Neuronal stem cell (in vitro differentiated cells): ENCODE measurements around the gene TRDN.
A peak's percentile ranks its signal among the peaks of the same experiment; 100 is the strongest.
"Not testable (repeated sequence)": the region's sequence is repeated elsewhere in the genome, so short reads cannot be mapped to it uniquely, and the experiment has no call there.

ENCODE experiments used
- DNase-seq: peaks from one replicate; pipeline ENCODE4 v3.0.0-alpha.2; 2013; ENCODE audit warnings: low spot score
- H2AFZ ChIP-seq: one replicate; pipeline ENCODE4 v1.6.1; 2013; ENCODE audit warnings: mild to moderate bottlenecking, low read length, inconsistent platforms
- H2AK5ac ChIP-seq: 2 replicates; pipeline ENCODE4 v1.6.1; 2013; ENCODE audit warnings: low read depth, mild to moderate bottlenecking, inconsistent platforms, low read length, moderate library complexity, mixed read lengths
- H2BK120ac ChIP-seq: 2 replicates; pipeline ENCODE4 v1.6.1; 2013; ENCODE audit warnings: low read depth, mild to moderate bottlenecking, inconsistent platforms, low read length, moderate library complexity, mixed read lengths
- H2BK12ac ChIP-seq: one replicate; pipeline ENCODE4 v1.6.1; 2013; ENCODE audit warnings: low read length, inconsistent platforms
- H2BK15ac ChIP-seq: 2 replicates; pipeline ENCODE4 v1.6.1; 2013; ENCODE audit warnings: mild to moderate bottlenecking, low read length, inconsistent platforms, mixed read lengths
- H2BK5ac ChIP-seq: one replicate; pipeline ENCODE4 v1.6.1; 2013; ENCODE audit warnings: inconsistent platforms, mild to moderate bottlenecking, low read length, moderate library complexity
- H3K14ac ChIP-seq: one replicate; pipeline ENCODE4 v1.6.1; 2013; ENCODE audit warnings: low read length, inconsistent platforms
- H3K18ac ChIP-seq: 2 replicates; pipeline ENCODE4 v1.6.1; 2013; ENCODE audit warnings: low read length, inconsistent platforms
- H3K23ac ChIP-seq: 2 replicates; pipeline ENCODE4 v1.6.1; 2013; ENCODE audit warnings: low read depth, mild to moderate bottlenecking, mixed read lengths, low read length, inconsistent platforms; ENCODE audit not compliant: poor library complexity
- H3K27ac ChIP-seq: replicated peaks from 3 replicates; pipeline ENCODE4 v1.5.1; 2013; ENCODE audit warnings: low read length, inconsistent platforms
- H3K27me3 ChIP-seq, 3 experiments: 2 replicates each; pipeline ENCODE4 v1.6.1; 2013; ENCODE audit warnings: low read length in 3 of 3, mild to moderate bottlenecking in 2 of 3, inconsistent platforms in 1 of 3, low read depth in 1 of 3, mixed read lengths in 1 of 3, moderate library complexity in 1 of 3; ENCODE audit not compliant: control insufficient read depth in 3 of 3, insufficient read depth in 3 of 3
- H3K36me3 ChIP-seq, 2 donors: replicated peaks in 1 of 2; 2 replicates each; pipeline ENCODE4 v1.6.1; 2013; ENCODE audit warnings: low read length in 2 of 2; ENCODE audit not compliant: control insufficient read depth in 2 of 2, insufficient read depth in 2 of 2
- H3K4ac ChIP-seq: 2 replicates; pipeline ENCODE4 v1.6.1; 2013; ENCODE audit warnings: inconsistent platforms, mild to moderate bottlenecking, low read length, moderate library complexity
- H3K4me1 ChIP-seq, 2 donors: 1 replicate in 1 of 2; 2 replicates in 1 of 2; pipeline ENCODE4 v1.6.1; 2013; ENCODE audit warnings: low read length in 2 of 2, low read depth in 1 of 2; ENCODE audit not compliant: control insufficient read depth in 2 of 2, insufficient read depth in 1 of 2
- H3K4me2 ChIP-seq: one replicate; pipeline ENCODE4 v1.6.1; 2013; ENCODE audit warnings: mild to moderate bottlenecking, low read length, inconsistent platforms; ENCODE audit not compliant: insufficient read depth, poor library complexity, severe bottlenecking
- H3K4me3 ChIP-seq, 2 donors: 2 replicates each; pipeline ENCODE4 v1.5.1; 2013; ENCODE audit warnings: low read length in 2 of 2, mild to moderate bottlenecking in 2 of 2, inconsistent platforms in 1 of 2, moderate library complexity in 1 of 2
- H3K79me1 ChIP-seq: one replicate; pipeline ENCODE4 v1.6.1; 2013; ENCODE audit warnings: low read depth, mild to moderate bottlenecking, inconsistent platforms, low read length, moderate library complexity
- H3K9ac ChIP-seq: one replicate; pipeline ENCODE4 v1.6.1; 2013; ENCODE audit warnings: mild to moderate bottlenecking, low read depth, low read length, inconsistent platforms; ENCODE audit not compliant: poor library complexity
- H3K9me3 ChIP-seq, 2 donors: replicated peaks in 1 of 2; 2 replicates each; pipeline versions ENCODE3 to v1.6.1; 2013; ENCODE audit warnings: low read length in 2 of 2, mild to moderate bottlenecking in 2 of 2, inconsistent platforms in 1 of 2, low read depth in 1 of 2, mixed read lengths in 1 of 2, moderate library complexity in 1 of 2; ENCODE audit not compliant: control insufficient read depth in 2 of 2, insufficient read depth in 1 of 2
- H4K8ac ChIP-seq: one replicate; pipeline ENCODE4 v1.6.1; 2013; ENCODE audit warnings: low read depth, mild to moderate bottlenecking, inconsistent platforms, low read length, moderate library complexity
- H4K91ac ChIP-seq: one replicate; pipeline ENCODE4 v1.6.1; 2013; ENCODE audit warnings: low read length, low read depth, mild to moderate bottlenecking, inconsistent platforms; ENCODE audit not compliant: poor library complexity
- WGBS, 2 donors: extraction: QIAGEN DNeasy Blood & Tissue Kit; methylation state at CpG; one replicate each; pipeline ENCODE4 v1.1.7; 2013; ENCODE audit warnings: missing lambda C conversion rate in 2 of 2, mixed read lengths in 1 of 2; ENCODE audit not compliant: insufficient read length in 2 of 2, insufficient replicate concordance in 1 of 2; ENCODE audit errors: extremely low coverage in 2 of 2; 5-methylcytosine and 5-hydroxymethylcytosine counted together

TRDN gene

DNA sequence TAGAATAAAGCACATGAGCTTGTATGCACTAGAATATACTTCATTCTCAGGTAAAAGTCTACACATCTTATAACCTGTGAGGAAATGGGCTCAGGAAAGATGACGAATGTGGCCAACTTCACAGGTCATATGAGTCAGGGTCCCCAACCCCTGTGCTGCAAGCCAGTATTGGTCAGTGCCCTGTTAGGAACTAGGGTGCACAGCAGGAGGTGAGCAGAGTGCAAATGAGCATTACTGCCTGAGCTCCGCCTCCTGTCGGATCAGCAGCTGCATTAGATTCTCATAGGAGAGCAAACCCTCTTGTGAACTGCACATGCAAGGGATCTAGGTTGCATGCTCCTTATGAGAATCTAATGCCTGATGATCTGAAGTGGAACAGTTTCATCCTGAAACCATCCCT lies 182.3 kb downstream of the TRDN start:
- no peaks in the 10 kb centered on the region for H3K79me1 ChIP-seq
- DNase-seq = no peak
- H2AK5ac ChIP-seq = no peak overlapping the region
- no peak overlapping the region for H3K27ac ChIP-seq
- no peak overlapping the region for H3K23ac ChIP-seq
- H3K36me3 ChIP-seq = no peaks in the 10 kb centered on the region
- peaks cover 0 to 7% of the 10 kb centered on the region in 2 donors for H3K9me3 ChIP-seq
- no peak overlapping the region for H2AFZ ChIP-seq
- H3K27me3 ChIP-seq = no peaks in the 10 kb centered on the region
- no peak overlapping the region for H4K8ac ChIP-seq
- no peaks in the 10 kb centered on the region for H3K4me1 ChIP-seq
- no peak overlapping the region for H2BK15ac ChIP-seq
- H3K18ac ChIP-seq = no peak overlapping the region
- H3K9ac ChIP-seq = no peak overlapping the region
- no CpG with 5 or more reads among the region's 3 CpGs for WGBS, 2 donors
- no peak overlapping the region for H3K14ac ChIP-seq
- no peak overlapping the region for H2BK12ac ChIP-seq
- H3K4me2 ChIP-seq = no peak overlapping the region
- H3K4ac ChIP-seq = no peak overlapping the region
- no peak overlapping the region for H2BK120ac ChIP-seq
- H2BK5ac ChIP-seq = no peak overlapping the region
- H3K4me3 ChIP-seq = no peak overlapping the region
- no peak overlapping the region for H4K91ac ChIP-seq

DNA sequence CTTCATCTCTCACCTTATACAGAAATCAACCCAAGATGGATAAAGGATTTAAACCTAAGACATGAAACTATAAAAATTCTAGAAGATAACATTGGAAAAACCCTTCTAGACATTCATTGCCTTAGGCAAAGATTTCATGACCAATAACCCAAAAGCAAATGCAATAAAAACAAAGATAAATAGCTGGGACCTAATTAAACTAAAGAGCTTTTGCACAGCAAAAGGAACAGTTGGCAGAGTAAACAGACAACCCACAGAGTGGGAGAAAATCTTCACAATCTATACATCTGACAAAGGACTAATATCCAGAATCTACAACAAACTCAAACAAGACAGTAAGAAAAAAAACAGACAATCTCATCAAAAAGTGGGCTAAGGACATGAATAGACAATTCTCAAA lies 183.7 kb downstream of the TRDN start:
- not testable (repeated sequence) for H2AFZ ChIP-seq, H3K9me3 ChIP-seq, H2BK12ac ChIP-seq, H3K14ac ChIP-seq, H3K4me2 ChIP-seq, DNase-seq, H2AK5ac ChIP-seq, H3K18ac ChIP-seq, H2BK15ac ChIP-seq, H3K4me3 ChIP-seq, H4K8ac ChIP-seq, H3K27ac ChIP-seq, H3K4ac ChIP-seq, H4K91ac ChIP-seq, H3K4me1 ChIP-seq, H2BK5ac ChIP-seq, H3K79me1 ChIP-seq, H3K27me3 ChIP-seq, H2BK120ac ChIP-seq, H3K9ac ChIP-seq, H3K36me3 ChIP-seq, H3K23ac ChIP-seq

DNA sequence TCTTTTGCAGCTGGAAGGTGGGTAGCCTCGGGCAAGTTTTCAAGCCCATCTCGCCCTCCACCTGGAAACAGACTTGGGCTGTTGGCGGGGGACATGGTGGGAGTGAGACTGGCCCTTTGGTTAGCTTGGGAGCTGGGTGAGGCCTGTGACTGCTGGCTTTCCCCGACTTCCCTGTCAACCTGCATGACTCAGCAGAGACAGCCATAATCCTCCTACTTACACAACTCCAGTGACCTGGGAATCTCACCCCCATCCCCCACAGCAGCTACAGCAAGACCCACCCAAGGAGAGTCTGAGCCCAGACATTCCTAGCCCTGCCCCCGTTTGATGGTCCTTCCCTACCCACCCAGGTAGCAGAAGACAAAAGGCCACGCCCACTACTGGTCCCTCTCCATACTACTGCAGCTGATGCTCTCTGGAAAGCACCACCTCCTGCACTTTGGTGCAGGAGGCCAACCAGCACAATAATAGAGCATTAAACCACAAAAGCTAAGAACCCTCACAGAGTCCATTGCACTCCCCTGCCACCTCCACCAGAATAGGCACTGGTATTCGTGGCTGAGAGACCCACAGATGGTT lies 188.4 kb downstream of the TRDN start:
- no peaks in the 10 kb centered on the region for H3K79me1 ChIP-seq
- no peak overlapping the region for H3K18ac ChIP-seq
- no peaks in the 10 kb centered on the region for H3K36me3 ChIP-seq
- H2BK15ac ChIP-seq = no peak overlapping the region
- H2BK12ac ChIP-seq = no peak overlapping the region
- peak overlapping the region; percentile 66 for H2BK5ac ChIP-seq
- no peak overlapping the region for H4K91ac ChIP-seq
- no peak overlapping the region for H3K27ac ChIP-seq
- no peaks in the 10 kb centered on the region for H3K27me3 ChIP-seq
- no peak overlapping the region for H3K4me2 ChIP-seq
- no peak overlapping the region for H2BK120ac ChIP-seq
- no peak overlapping the region for H3K4ac ChIP-seq
- H2AFZ ChIP-seq = peak overlapping the region; percentile 45
- no peak overlapping the region for H2AK5ac ChIP-seq
- no peak overlapping the region for H3K14ac ChIP-seq
- H3K23ac ChIP-seq = no peak overlapping the region
- H3K4me1 ChIP-seq = no peaks in the 10 kb centered on the region
- H3K9ac ChIP-seq = no peak overlapping the region
- peaks cover 0 to 3% of the 10 kb centered on the region in 2 donors for H3K9me3 ChIP-seq
- no peak for DNase-seq
- H4K8ac ChIP-seq = no peak overlapping the region
- no CpG with 5 or more reads among the region's 7 CpGs for WGBS, 2 donors
- H3K4me3 ChIP-seq = no peak overlapping the region

DNA sequence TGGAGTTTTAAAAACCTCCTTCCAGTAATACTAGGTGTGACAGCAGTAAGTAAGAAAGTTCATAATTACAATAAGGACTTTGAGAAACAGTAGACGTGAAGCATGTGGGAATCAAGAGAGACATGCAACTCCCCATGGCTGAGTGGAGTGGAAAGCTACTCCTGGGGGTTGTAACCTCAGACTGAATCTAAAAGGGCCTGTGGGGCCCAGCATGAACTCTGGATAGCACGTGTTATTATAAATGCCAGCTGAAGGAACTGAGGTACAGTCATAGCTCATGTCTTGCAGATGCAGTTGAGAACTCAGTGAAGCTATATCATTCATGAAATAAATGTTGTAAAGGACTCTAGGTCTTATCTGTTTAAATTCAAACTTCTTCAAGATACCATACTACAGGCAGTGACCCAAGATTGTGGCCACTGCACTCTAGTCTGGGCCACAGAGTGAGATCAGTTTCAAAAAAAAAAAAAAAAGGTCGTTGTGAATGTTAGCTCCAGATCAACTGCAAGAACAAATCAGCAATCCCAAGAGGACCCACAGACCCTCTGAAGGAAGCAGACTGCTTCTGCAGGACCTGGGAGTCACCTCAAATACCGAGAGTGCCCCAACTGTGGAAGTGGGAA lies 189.3 kb downstream of the TRDN start:
- WGBS, 2 donors = no CpG with 5 or more reads among the region's 4 CpGs
- H3K27ac ChIP-seq = no peak overlapping the region
- H2BK5ac ChIP-seq = no peak overlapping the region

More for the DNA sequence above, 189.3 kb downstream of the TRDN start:
- Histone ChIP-seq H3K4me2 (no peak overlapping the region), H2AK5ac (no peak overlapping the region), H3K36me3 (no peaks in the 10 kb centered on the region), H3K18ac (no peak overlapping the region), H3K23ac (no peak overlapping the region), H3K4ac (no peak overlapping the region), H3K14ac (no peak overlapping the region), H2BK120ac (no peak overlapping the region), H3K4me1 (no peaks in the 10 kb centered on the region), H3K9me3 (peaks cover 0 to 2% of the 10 kb centered on the region in 2 donors), H2BK12ac (no peak overlapping the region), H3K9ac (no peak overlapping the region), H4K8ac (no peak overlapping the region), H2AFZ (no peak overlapping the region), H4K91ac (no peak overlapping the region), H3K27me3 (no peaks in the 10 kb centered on the region), H3K4me3 (no peak overlapping the region), H2BK15ac (no peak overlapping the region), H3K79me1 (no peaks in the 10 kb centered on the region)
- no peak for DNase-seq
